Germinal center (tissue), 1 donor: ENCODE results near the gene KCNJ4.

Experiments used
- DNase-seq: peaks from one replicate; pipeline ENCODE4 v3.0.0; 2012; ENCODE audit warnings: mixed read lengths, low spot score

Gene KCNJ4

DNA sequence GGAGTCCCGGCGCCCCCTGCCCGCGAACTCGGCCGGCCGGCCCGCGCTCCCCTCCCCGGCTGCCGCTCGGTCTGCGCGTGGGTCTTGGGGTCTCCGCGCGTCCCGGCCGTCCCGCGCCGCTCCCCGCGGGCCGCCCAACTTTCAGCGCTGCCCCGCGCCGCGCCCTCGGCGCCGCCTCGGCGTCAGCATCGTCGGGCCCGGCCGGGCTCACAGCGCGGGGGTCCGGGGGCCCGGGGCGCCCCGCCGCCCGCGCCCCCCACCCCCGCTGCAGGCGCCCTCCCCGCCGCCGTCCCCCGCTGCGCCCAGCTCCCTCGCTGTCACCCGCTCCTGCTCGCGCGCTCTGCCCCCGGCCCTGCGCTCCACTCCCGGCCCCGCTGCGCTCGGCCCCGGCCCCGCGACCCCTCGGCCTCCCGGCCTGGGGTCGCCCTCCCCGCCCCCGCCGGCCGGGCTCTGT lies at the start of gene KCNJ4:
Gene KCNJ4 (minus strand): TSS at position 124 of the 454 bp plus-strand sequence. CDS start 27,067 bp downstream, outside the sequence.
- DNase-seq: no peak

DNA sequence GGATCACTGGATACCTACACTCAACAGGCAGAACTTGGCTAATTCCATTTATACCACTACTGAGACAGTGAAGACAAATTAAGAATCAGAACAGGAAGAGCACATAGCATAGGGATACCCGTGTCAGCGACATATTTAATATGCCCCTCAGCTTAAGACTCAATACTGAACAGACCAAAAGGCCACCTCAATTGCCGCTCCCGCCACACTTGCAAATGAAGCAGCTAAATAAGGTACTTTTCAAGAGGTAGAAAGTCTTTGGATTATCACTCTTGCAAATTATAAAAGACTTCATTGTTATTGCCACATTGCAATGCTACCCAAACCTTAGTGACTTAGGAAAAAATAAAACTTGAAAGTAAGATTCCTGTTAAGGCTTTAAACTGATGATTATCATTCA lies 48.0 kb upstream of the KCNJ4 start:
- no peak for DNase-seq

DNA sequence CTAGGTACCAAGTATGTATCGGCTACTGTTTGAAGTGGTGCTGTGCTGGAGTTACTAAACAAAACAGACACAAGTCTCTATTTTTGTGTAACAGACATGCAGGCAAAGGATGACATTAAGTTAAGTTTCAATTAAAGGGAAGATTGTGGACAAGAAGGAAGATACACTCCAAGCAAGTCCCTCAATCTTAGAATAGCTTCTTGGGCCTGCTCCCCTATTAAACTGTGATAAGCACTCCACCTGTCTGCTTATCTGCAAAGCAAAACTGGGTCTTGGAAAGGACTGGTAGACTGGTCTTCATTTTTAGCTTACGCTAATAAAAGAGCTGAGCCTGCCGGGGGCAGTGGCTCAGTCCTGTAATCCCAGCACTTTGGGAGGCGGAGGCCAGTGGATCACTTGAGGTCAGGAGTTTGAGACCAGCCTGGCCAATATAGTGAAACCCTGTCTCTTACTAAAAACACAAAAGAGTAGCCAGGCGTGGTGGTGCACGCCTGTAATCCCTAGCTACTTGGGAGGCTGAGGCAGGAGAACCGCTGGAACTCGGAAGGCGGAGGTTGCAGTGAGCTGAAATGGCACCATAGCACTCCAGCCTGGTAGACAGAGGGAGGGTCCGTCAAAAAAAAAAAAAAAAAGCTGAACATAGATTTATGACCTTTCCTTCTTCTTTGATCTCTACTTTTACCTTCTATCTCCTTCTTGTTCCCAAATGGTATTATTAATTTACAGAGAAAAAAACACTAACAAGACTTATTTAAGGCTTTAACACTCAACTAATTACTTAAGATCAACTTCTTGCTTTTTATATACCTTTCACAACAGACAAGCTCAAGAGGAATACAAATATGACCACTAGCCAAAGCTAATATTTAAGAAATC lies 47.0 kb upstream of the KCNJ4 start:
- no peak for DNase-seq

DNA sequence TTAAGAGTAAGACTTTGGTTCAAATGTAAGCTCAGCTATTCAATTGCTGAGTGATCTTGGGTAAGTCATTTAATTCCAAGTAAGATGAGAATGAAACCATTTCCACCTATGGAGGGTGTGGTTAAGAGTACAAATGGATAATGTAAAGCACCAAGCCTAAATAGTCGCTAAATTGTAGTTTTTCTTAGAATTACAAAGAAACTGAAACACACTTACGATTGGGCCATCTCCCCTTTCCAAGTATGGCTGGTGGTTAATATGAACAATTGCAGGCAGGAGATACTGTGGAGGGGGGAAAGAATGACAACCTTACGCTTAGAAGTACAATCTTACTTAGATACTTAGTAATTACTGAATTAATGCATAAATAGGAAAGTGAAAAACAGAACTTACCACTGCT lies 42.9 kb upstream of the KCNJ4 start:
- DNase-seq: no peak

DNA sequence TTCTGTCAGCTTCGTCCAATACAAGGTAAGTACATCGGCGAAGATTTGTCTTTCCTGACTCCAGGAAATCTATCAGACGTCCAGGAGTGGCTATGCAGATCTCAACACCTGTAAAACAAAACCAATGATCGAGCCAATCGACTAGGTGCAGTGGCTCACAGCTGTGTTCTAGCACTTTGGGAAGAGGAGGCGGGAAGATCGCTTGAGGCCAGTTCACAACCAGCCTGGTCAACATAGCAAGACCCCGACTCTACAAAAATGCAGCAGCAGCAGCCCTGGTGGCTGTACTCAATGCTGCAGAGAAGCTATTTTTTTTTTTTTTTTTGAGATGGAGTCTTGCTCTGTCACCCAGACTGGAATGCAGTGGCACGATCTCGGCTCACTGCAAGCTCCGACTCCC lies 39.9 kb upstream of the KCNJ4 start:
- DNase-seq: no peak

DNA sequence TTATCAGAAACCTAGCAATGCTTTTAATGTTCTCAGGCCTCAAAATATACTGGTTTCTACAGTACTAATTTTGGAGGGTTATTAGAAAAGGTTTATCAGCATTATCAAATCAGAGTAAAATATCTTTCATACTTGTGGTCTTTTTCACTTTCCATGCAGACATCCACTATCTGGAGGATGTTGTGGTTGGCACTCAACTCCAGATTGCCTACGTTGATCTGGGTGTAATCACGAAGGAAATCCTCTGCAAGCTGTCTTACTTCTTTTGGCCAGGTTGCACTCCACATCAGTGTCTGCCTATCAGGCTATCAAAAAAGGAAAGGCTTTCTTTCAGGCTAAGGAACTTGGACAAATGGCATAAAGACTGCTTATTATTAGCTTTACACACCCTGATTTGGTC lies 39.5 kb upstream of the KCNJ4 start:
- no peak for DNase-seq

DNA sequence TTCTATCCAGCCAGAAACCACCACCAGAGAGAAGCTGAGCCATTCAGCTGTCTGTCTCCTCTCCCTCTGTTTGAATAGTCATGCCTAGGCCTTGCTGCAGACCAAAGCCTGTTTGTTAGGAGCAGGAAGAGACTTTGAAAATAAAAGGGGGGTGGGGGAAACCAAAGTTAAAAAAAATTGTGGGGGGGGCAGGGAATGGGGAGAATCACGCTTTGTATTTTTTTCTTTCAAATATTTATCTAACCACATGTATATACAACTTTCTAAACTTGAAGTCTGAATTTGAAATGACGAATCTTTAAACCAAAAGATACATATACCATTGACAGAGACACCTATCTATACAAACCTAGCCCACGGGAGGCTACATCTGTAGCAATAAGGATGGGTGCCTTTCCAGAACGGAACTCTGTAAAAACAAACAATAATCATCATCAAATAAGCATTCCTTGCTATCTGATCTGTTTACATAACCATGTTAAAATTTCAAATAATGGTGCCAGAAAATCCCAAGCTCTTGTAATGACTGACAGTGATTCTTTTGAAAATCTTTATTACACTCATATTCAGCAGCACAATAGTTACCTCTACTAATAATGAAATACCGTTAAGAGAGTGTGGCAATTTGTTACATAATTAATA lies 36.8 kb upstream of the KCNJ4 start:
- DNase-seq: no peak

DNA sequence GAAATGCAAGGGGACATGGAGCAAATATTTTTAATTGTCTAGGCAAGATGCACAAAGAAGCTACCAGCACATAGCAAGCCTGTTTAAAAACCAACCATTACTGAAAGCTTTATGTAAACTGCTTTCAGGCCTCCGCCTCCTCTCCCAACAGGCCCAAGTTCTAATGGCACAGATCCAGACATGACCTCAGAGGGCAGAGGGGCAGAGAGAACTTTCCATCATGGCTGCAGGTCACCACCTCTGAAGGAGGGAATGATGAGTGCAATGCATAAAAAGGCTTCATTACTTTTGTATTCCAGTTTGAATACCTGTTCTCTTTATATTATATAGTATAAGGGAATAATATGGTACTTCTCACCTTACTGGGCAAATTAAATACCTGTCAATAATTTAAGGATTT lies 35.9 kb upstream of the KCNJ4 start:
- no peak for DNase-seq

DNA sequence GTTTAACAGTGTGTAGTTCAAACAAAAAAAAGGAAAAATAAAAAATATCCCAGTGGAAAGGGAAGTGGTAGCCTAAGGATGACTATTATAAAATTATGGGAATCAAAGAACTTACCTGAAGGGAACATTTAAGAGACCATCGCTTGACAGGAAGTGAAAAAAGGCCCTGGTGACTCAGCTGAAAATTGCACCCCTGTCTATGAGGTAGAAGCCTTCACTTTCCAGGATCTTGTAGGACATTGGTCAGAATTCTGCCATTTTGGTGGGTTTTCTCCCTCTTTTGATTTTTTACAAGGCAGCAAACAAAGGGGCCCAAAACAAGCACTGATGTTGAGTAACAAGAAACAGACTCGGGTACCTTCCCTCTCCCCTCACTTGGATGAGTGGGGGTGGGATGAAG lies 35.5 kb upstream of the KCNJ4 start:
- DNase-seq: no peak

DNA sequence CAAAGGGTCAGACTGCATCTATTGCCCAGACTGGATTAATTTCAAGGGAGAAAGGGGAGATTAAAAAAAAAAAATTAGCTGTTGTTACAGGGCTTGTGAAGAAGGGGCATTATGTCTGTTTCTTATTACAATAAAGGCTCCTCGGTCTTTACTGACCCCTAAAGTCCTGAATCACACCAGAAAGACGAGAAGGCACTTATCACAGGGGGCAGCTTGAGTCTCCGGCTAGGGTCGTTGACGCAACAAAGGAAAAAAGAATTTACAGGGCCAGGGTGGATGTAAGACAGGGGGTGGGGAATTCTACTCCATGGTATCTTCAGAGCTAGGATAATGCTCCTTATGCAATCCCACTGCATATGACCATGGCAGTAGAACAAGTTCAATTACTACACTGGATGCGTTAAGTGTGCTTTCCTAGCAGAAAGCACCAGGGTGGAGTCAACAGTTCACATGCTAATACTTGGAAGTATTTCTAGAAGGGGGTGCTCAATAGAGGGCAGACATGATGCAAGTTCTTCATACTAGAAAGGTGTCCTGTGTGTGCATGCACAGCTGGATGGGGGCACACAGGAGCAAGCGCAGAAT lies 34.7 kb upstream of the KCNJ4 start:
- DNase-seq: no peak

DNA sequence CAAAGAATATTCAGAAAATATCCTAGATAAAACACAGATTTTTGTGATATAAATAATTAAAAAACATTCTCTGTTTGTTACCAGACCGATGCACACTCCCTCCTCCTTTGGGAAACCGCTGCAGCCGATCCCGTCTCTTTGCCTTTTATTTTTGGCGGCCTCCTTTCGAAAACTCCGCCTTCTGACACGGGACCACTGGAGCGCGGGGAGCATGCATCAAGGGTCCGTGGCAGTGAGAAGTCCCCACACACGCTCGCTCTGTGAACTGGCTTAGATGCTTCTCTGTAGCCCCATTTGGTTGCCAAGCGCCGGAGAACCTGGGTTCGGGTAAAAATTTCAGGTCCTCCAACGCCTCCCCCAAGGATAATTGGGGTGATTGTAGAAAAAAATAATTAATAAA lies 34.1 kb upstream of the KCNJ4 start:
- no peak for DNase-seq

DNA sequence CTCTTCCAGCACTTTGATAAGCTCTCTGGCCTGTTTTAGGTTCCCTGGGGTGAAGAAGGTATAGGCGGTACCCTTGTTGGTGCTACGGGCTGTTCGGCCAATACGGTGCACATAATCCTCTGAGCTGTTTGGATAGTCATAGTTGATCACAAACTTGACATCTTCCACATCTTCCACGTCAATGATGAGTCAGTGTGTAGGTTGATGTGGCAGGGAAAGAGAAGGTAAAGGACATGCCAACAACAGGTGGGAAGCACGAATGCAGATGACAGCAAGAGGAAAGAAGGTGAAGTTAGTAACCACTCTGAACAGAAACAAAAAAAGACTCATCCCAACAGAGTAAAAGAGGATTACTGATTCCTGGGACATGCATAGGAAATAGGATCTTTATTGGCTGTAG lies 32.9 kb upstream of the KCNJ4 start:
- DNase-seq: no peak

DNA sequence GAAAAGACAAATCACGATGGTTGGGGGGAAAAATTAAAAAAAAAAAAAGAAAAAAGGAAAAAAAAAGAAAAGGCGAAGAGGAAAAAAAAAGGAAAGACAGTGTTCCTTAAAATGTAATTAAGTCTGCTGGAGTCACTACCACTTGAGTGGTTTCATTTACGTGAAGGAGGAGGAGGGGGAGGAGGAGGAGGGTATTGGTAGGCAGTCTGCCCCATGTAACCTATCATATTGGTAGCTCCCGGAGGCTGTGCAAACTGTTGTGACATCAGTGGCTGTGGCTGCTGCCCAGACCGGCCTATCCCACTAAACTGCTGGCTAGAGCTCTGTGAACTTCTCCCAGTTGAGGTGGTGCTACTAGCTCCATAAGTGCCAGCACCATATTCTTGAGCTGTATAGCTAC lies 30.8 kb upstream of the KCNJ4 start:
- no peak for DNase-seq

DNA sequence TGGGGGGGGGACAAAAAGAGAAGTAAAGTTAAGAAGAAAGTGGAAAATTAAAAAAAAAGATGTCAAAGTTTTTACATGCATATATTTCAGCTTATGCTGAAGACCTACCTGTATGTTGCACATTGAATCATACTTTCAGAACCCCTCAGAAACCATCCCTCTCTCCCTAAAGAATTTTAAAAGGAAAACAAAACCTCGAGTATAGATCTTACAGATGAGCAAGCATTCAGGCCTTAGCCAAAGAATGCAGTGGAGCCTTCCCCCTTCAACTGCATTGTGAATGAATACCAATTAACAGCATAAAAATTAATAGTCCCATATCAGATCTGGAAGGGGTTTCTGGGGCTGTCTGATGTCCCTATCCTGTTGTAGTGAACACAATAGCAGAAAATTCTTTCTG lies 29.2 kb upstream of the KCNJ4 start:
- no peak for DNase-seq

DNA sequence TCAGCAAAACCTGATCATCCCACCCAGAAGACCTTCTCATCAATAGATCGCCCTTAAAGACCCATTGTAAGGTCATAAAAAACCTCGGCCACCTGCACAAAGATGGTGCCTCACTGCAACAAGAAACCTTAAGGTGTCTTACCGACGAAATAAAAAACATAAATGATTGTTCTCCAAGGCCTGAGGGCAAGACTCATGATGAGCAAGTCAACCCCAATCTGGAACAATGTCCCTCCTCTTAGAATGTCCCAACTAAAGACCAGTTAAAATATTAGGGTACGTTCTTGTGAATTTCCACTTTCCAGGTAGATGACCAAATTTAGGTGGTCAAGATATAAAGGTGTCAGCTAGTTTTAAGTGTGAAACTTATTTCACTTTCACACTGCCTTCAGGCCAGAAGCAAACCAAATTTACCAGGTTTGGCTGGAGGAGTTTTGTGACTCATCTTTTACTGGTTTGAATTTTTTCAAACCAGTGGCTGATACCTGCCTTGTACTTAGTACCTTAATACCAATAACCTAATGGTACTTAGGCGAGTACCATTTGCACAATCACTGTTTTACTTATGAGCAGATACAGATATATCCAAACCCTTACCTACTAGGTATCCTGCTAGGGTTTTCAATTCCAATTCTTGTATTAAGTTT lies 27.8 kb upstream of the KCNJ4 start:
- no peak for DNase-seq

DNA sequence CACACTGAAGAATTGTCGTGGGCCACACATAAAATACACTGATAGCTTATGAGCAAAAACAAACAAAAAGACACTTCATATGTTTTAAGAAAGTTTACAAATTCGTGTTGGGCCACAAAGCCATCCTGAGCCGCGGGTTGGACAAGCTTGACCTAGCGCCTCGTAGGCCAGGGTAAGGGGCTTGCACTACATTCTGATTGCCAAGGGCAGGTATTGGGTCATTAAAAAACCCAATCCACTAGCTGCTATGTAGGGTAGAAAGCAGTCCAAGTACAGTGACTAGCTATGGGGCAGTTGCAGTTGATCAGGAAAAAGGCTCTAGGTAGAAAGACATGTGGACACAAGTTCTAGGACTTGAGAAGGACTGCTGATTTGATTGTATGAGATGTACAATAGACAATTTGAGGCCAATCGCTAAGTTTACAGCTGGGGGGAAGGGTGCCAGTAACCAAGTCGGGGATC lies 26.9 kb upstream of the KCNJ4 start:
- no peak for DNase-seq

DNA sequence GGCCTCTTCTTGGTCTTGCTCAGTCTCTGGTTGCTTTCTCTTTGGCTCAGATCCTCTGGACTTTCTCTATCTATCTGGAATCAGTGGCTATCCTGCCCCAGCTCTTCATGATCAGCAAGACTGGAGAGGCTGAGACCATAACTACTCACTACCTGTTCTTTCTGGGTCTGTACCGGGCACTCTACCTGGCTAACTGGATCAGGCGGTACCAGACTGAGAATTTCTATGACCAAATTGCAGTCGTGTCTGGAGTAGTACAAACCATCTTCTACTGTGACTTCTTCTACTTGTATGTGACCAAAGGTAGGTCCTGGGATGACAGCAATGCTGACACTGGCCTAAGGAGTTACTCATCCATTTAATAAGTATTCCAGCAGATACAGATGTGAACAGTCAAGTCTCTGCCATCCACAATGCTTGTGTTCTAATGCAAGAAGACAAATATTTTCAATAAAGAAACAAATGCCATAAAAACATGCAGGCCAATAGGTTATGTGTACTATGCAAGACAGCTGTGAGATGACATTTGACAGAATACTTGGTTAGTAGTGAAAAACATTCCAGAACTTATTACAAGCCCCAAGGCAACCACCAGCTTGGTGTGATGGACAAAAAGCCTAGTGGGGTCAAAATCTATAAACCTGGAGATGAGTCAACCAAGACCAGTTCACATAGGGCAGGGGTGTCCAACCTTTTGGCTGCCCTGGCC lies 26.3 kb upstream of the KCNJ4 start:
- DNase-seq: no peak

DNA sequence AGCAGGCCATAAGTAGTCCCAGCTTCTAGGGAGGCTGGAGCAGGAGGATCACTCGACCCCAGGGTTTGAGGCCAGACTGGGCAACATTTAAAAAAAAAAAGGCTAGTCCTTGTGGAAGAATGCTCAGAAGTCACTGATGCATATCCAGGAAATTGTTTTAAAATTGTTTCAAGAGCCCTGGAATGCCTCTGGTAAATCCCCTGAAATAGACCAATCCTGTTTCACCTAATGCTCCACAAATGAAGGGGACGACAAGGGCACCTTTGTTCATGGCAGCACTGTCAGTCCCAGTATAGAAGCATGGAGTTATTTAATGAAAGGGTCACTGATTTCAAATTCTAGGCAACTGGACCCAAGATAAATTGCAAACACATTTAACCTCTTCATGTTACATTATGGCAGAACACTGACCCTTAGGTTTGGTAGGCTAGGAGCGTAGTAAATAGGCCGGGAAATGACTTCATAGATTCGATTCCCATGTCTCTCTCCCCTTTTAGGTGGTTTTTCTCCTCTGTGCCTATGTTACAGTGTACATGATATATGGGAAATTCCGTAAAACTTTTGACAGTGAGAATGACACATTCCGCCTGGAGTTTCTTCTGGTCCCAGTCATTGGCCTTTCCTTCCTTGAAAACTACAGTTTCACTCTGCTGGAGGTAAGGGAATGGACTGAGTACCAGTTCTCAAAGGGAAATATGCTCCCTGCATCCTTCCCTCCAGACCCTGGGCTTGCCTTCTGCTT lies 24.3 kb upstream of the KCNJ4 start:
- DNase-seq: no peak

DNA sequence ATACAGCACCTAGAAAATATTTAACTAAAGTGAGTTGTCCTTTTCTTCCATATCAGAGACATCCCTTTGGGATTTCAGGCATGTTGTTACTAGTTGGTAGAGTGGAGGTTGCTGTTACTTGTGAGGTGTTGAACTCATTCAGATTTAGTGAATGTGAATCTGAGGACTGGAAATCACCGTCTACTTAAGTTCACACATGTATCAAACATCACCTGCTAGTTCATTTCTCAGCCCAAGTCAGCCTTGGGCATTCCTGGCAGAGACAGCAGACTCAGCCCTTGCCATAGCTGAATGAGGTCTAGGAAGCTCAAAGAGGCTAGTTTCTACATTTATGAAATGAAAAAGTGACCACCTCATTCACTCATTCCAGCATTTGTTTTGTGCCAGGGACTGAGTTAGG lies 22.6 kb upstream of the KCNJ4 start:
- no peak for DNase-seq

DNA sequence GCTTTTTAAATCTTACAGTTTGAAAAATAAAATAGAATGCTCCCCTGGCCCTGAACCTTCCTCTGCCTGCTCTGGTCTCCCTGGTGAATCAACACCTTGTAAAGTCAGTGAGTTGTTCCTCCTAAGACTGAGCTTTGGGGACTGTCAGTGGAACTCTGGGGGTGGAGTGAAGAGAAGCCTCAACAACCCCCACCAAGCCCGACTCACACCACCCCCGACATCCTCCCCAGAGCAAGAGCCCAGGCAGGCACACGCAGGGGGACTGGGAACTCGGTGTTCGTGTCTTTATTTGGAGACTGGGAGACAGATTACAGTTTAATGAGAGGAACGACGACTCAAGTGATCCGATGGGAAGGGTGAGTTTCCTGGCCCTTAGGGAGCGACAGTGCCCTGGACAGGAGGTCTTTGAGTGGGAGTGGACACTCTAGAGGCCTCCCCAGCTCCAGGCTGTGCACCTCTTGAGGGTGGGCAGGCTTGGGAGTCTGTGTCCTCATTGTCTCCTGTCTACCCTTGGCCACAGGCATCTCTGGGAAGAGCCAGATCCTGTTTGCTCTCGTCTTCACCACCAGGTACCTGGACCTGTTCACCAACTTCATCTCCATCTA lies 19.1 kb upstream of the KCNJ4 start:
- no peak for DNase-seq

DNA sequence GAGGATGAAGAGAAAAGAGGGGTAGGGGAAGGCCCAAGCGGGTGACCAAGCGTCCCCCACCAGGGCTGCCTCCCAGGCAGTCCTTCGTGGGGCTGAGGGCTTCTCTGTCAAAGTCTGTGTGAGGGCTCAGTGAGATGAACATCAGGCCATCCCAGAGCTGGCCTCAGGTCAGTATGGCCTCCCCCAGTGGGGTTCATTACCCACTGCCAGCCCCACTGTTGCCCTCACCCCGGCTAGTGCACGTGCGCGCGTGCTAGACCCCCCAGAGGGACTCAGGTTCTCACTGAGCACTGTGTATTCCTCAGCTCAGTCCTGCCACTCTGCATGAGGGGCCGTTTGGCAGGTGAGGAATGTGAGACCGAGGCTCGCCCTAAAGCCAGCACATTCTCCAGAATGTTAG lies 16.2 kb upstream of the KCNJ4 start:
- no peak for DNase-seq
